Upper lobe of left lung (tissue), 6 donors: ENCODE results near the gene EDARADD. TPM values are rescaled to one million over a fixed set of nuclear protein-coding genes. Genes with fewer than 3 reads are reported as not detected.

ENCODE experiments used
- ATAC-seq, 2 donors: fragments of 200-7000 bp; cut with Tn5 transposase; one replicate each; pipeline ENCODE4 v1.9.1; 2022; ENCODE audit warnings: mild to moderate bottlenecking in 2 of 2, moderate library complexity in 2 of 2; ENCODE audit not compliant: low FRiP score in 2 of 2
- DNase-seq, 2 donors: peaks; one replicate each; pipeline ENCODE4 v3.0.0-alpha.2; 2019 to 2020
- H3K27ac ChIP-seq, 4 donors: fragments of 200-600 bp; sonication (generic); one replicate each; pipeline ENCODE4 v1.5.1; 2016 to 2019
- H3K27me3 ChIP-seq, 4 donors: fragments of 200-600 bp; sonication (generic); one replicate each; pipeline ENCODE4 v1.5.1; 2017 to 2019
- H3K36me3 ChIP-seq, 4 donors: fragments of 200-600 bp; sonication (generic); one replicate each; pipeline ENCODE4 v1.5.1; 2016 to 2019
- H3K4me1 ChIP-seq, 4 donors: fragments of 200-600 bp; sonication (generic); one replicate each; pipeline ENCODE4 v1.5.1; 2018 to 2019
- H3K4me3 ChIP-seq, 4 donors: fragments of 200-600 bp; sonication (generic); one replicate each; pipeline ENCODE4 v1.5.1; 2017 to 2019; ENCODE audit warnings: mild to moderate bottlenecking in 2 of 4, moderate library complexity in 1 of 4
- H3K9me3 ChIP-seq, 4 donors: fragments of 200-600 bp; sonication (generic); one replicate each; pipeline ENCODE4 v1.5.1; 2018 to 2019
- EP300 ChIP-seq, 4 donors: sonication (generic); formaldehyde crosslinking; IDR thresholded peaks; one replicate each; pipeline ENCODE4 v1.5.1; 2017; ENCODE audit warnings: antibody characterized with exemption in 4 of 4, control low read depth in 2 of 4
- POLR2A ChIP-seq, 4 donors: fragments of 450-650 bp; IDR thresholded peaks; one replicate each; pipeline ENCODE4 v1.5.1; 2016 to 2017; ENCODE audit warnings: antibody characterized with exemption in 4 of 4, mild to moderate bottlenecking in 2 of 4
- POLR2AphosphoS5 ChIP-seq, 2 donors: sonication (generic); formaldehyde crosslinking; IDR thresholded peaks; one replicate each; pipeline ENCODE4 v1.5.1; 2017; ENCODE audit warnings: antibody characterized with exemption in 2 of 2
- WGBS, 2 donors: methylation state at CpG; one replicate each; pipeline ENCODE4 v1.1.5; 2017 to 2018; 5-methylcytosine and 5-hydroxymethylcytosine counted together
- total RNA-seq, 6 donors: library from RNA; depleted of rRNA in 4 of 6; stranded (reverse); fragments of >200 nt in 4 of 6; gene quantifications; one replicate each; pipeline versions ENCODE4 v1.1.0 to v1.2.1, GENCODE V29; 2016 to 2021
- TF ChIP-seq, protein P1 (sequence below), 6 experiments: fragments of 450-650 bp in 4 of 6; fragments of 200-600 bp in 2 of 6; sonication (generic) in 2 of 6; IDR thresholded peaks; one replicate each; pipeline ENCODE4 v1.5.1; 2016 to 2019; ENCODE audit warnings: antibody characterized with exemption in 6 of 6
- donor health status: DM: no; HTN: no; CAD: no; lungs with moderate emphysema.
- donor health status: DM: no; HTN: yes; CAD: no; lungs with severe emphysema.

EDARADD gene
- total RNA-seq, 6 donors from 2014 or later = 0.11 to 2.6 (median 0.57) TPM; not detected in 1

DNA sequence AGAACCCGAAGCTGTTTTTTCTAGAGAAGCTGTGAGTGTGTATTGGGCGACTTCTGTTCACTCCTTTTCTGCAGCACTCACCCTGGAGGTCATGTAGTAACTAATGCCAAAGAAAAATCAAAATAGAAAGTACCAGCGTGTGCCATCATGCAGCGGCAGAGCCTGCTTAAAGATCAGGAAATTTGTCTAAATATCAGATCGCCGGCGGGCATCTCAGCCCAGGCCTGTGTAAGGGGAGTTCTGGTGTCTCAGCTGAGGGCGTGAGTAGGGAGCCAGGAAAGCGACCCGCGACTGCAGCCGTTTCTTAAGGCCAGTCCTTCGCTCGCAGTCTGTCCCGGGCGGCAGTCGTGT lies 768 bp downstream of the EDARADD start:
- peak overlapping the region in 3 of 4 donors; percentile 19 to 57 (median 42) for H3K27ac ChIP-seq
- H3K9me3 ChIP-seq = no peaks in the 10 kb centered on the region
- ATAC-seq (peak in 1 of 2 donors; percentile 46), DNase-seq (no peak)
- peaks cover 12 to 20% (median 15%) of the 10 kb centered on the region in 4 donors for H3K4me1 ChIP-seq
- TF ChIP-seq EP300 (IDR thresholded peaks at IDR 0.05) (no peak), POLR2A (IDR thresholded peaks at IDR 0.05) (no peak), POLR2AphosphoS5 (IDR thresholded peaks at IDR 0.05) (no peak)
- TF ChIP-seq, protein P1, sequence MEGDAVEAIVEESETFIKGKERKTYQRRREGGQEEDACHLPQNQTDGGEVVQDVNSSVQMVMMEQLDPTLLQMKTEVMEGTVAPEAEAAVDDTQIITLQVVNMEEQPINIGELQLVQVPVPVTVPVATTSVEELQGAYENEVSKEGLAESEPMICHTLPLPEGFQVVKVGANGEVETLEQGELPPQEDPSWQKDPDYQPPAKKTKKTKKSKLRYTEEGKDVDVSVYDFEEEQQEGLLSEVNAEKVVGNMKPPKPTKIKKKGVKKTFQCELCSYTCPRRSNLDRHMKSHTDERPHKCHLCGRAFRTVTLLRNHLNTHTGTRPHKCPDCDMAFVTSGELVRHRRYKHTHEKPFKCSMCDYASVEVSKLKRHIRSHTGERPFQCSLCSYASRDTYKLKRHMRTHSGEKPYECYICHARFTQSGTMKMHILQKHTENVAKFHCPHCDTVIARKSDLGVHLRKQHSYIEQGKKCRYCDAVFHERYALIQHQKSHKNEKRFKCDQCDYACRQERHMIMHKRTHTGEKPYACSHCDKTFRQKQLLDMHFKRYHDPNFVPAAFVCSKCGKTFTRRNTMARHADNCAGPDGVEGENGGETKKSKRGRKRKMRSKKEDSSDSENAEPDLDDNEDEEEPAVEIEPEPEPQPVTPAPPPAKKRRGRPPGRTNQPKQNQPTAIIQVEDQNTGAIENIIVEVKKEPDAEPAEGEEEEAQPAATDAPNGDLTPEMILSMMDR (IDR thresholded peaks at IDR 0.05) = no peak
- WGBS, 2 donors = 2 to 10% methylated on average over 8 to 17 of the region's 17 CpGs
- peaks cover 0 to 8% (median 3%) of the 10 kb centered on the region in 4 donors for H3K27me3 ChIP-seq
- no peaks in the 10 kb centered on the region for H3K36me3 ChIP-seq
- peak overlapping the region; percentile 52 to 80 (median 56) for H3K4me3 ChIP-seq

GRCh38 chr1:236395230-236395946 lies 1.3 kb downstream of the EDARADD start:
- DNase-seq (peak in 1 of 2 donors; percentile 88), ATAC-seq (peak; percentile 41 to 64)
- Histone ChIP-seq H3K4me1 (peaks cover 12 to 20% (median 15%) of the 10 kb centered on the region in 4 donors), H3K4me3 (peak overlapping the region; percentile 52 to 80 (median 56)), H3K27ac (peak overlapping the region in 3 of 4 donors; percentile 19 to 57 (median 42)), H3K36me3 (no peaks in the 10 kb centered on the region), H3K27me3 (peaks cover 0 to 8% (median 3%) of the 10 kb centered on the region in 4 donors), H3K9me3 (no peaks in the 10 kb centered on the region)
- TF ChIP-seq, protein P1 (IDR thresholded peaks at IDR 0.05) = no peak
- no peak for TF ChIP-seq EP300 (IDR thresholded peaks at IDR 0.05)
- TF ChIP-seq POLR2A (IDR thresholded peaks at IDR 0.05) = no peak
- TF ChIP-seq POLR2AphosphoS5 (IDR thresholded peaks at IDR 0.05) = no peak
- 0 to 1% methylated on average over 17 to 47 of the region's 86 CpGs for WGBS, 2 donors

DNA sequence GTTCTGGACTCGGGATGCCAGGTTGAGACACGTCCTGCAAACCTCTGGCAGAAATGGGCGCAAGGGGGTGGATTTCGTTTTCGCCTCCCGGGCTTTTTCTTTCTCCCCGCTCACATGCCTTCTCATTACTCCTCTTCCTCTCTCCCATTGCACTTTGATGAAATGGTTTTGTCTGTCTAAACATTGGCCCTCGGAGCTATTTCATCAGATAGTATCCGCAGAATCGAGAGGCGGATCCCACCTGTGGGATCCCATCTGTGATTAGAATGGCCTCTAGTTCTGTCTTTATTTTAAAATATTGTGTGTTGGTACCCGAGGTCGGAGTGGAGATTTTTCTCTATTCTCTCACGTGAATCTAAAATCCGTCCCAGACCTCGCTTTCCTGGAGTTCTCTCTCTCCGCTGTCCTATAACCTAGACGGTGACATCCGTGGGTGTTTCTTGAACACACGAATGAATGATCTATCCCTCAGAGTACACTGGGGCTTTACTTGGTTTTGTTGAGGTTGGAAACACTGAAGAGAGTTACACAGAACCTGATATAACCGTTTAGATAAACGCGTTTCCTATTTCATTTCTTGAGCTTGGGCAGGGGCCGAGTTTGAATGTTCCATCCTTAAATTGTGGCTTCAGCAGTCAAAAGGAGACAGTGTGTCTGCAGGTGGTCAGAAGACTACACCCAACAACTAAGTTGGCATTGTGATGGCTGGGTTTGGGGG lies 2.0 kb downstream of the EDARADD start:
- ATAC-seq = no peak
- Histone ChIP-seq H3K36me3 (no peaks in the 10 kb centered on the region), H3K4me3 (peak overlapping the region; percentile 52 to 80 (median 56)), H3K27ac (peak overlapping the region in 1 of 4 donors; percentile 57), H3K9me3 (no peaks in the 10 kb centered on the region), H3K27me3 (peaks cover 0 to 8% (median 3%) of the 10 kb centered on the region in 4 donors), H3K4me1 (peaks cover 12 to 20% (median 15%) of the 10 kb centered on the region in 4 donors)
- 23 to 27% methylated on average over 24 of the region's 24 CpGs for WGBS, 2 donors
- no peak for TF ChIP-seq EP300 (IDR thresholded peaks at IDR 0.05)
- TF ChIP-seq, protein P1 (IDR thresholded peaks at IDR 0.05) = no peak
- no peak for TF ChIP-seq POLR2A (IDR thresholded peaks at IDR 0.05)
- DNase-seq = no peak

DNA sequence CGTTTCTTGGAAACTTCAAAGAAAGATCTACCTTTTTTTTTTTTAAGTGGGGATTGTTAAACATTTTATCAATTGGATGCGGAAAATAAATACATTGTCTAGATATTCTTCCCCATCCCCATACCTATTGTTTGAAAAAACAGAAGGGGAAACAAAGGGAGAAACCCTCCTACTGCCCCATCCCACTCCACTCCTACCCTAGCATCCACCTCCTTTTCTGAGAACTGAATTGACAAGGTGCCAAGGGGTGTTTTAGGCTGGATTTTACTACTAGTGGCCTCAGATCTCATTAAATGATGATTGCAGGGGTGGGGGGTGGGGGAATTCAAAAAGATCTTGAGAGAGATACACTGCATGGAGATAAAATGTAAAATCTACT lies 2.6 kb downstream of the EDARADD start:
- peaks cover 0 to 8% (median 3%) of the 10 kb centered on the region in 4 donors for H3K27me3 ChIP-seq
- H3K27ac ChIP-seq = no peak overlapping the region
- TF ChIP-seq POLR2A (IDR thresholded peaks at IDR 0.05) = no peak
- TF ChIP-seq POLR2AphosphoS5 (IDR thresholded peaks at IDR 0.05) = no peak
- TF ChIP-seq, protein P1 (IDR thresholded peaks at IDR 0.05) = no peak
- TF ChIP-seq EP300 (IDR thresholded peaks at IDR 0.05) = no peak
- WGBS, 2 donors = 86 to 95% methylated on average over 2 of the region's 2 CpGs
- no peak for DNase-seq
- no peaks in the 10 kb centered on the region for H3K36me3 ChIP-seq
- H3K4me3 ChIP-seq = no peak overlapping the region
- no peaks in the 10 kb centered on the region for H3K9me3 ChIP-seq
- ATAC-seq = no peak
- H3K4me1 ChIP-seq = peaks cover 12 to 20% (median 15%) of the 10 kb centered on the region in 4 donors
